H54 (cell line): ENCODE data around the gene ASIP.
"Not testable (repeated sequence)": the region's sequence is repeated elsewhere in the genome, so short reads cannot be mapped to it uniquely, and the experiment has no call there.

Source experiments
- DNase-seq: peaks from one replicate; pipeline ENCODE4 v3.0.0; 2011; ENCODE audit warnings: low spot score, mixed read lengths; ENCODE audit not compliant: insufficient read length
- FAIRE-seq: peaks from 3 replicates; lab custom pipeline; 2011; peaks lifted over from hg19 to GRCh38; lab: Jason Lieb, UNC
- POLR2A ChIP-seq: IDR thresholded peaks from 2 replicates; pipeline ENCODE4 v1.6.1; 2011; ENCODE audit warnings: low read depth, mild to moderate bottlenecking, low read length

ASIP gene, protein sequence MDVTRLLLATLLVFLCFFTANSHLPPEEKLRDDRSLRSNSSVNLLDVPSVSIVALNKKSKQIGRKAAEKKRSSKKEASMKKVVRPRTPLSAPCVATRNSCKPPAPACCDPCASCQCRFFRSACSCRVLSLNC

GRCh38 chr20:34240693-34241615 lies at the start of gene ASIP:
ASIP (plus strand) TSS chr20:34241423; CDS start chr20:34260375, 18,952 bp downstream.
- FAIRE-seq: no peak
- DNase-seq: no peak
- no peak for TF ChIP-seq POLR2A

- FAIRE-seq: no peak
- TF ChIP-seq POLR2A: no peak
- no peak for DNase-seq
Observed at GRCh38 chr20:34193051-34193450, 48.2 kb upstream of the ASIP start.

GRCh38 chr20:34199183-34199582 lies 42.0 kb upstream of the ASIP start:
- no peak for FAIRE-seq
- TF ChIP-seq POLR2A: no peak
- DNase-seq: no peak

- no peak for TF ChIP-seq POLR2A
- FAIRE-seq (no peak), DNase-seq (no peak)
Observed at GRCh38 chr20:34200023-34200422, 41.2 kb upstream of the ASIP start.

DNA sequence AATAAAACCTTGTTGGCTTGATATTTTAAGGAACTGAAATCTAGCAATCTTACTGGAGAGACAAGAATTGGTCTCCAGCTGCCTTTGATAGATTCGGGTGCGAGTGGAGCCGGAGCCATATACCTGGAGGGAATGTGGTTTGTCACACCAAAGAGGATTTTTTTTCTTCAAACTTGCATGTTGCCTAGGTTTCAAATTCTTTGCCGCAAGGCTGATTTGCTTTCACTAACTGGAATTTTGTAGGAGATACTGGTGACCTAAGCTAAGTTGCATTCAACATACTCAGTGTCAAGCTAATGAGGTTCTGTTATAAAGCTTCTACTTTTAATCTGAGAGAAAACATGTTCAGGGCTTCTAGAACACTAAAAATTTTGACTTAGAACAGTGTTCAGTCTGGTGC lies 39.7 kb upstream of the ASIP start:
- no peak for TF ChIP-seq POLR2A
- DNase-seq (no peak), FAIRE-seq (no peak)

GRCh38 chr20:34205172-34205880 lies 35.9 kb upstream of the ASIP start:
- not testable (repeated sequence) for FAIRE-seq, DNase-seq

DNA sequence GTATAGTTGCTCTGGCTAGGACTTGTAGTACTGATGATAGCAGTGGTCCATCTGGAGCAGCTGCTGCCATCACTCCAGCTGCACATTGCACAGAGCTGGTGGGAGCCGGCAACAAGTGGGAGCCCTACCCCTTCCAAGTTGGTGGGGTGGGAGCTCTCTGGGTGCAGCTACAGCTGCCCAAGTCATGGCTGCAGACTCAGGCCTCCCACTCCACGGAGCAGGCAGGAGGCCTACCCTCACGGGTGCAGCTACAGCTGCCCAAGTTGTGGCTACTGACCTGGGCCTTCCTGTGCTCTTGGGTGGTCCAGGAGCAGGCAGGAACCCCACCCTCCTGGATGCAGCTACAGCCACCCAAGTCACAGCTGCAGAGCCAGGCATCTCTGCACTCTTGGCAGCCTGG lies 32.1 kb upstream of the ASIP start:
- FAIRE-seq: no peak
- no peak for TF ChIP-seq POLR2A
- DNase-seq: no peak

DNA sequence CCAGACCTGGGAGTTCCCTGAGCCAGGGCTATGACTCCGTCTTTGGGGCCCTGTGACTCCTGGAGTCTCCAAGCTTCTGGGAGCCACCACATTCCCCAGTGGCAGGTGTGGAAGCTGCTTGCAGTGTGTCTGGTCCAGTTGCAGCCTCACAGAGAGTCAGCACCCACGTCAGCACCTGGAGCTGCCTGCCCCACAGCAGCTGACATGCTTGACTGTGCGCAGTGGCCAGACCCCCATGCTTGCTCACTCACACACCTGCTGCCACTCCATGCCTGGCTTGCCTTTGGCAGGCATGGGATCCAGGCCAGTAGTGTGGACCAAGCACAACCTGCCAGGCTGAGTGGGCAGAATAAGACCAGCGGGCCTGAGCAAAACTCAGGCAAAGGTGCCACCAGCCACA lies 31.0 kb upstream of the ASIP start:
- no peak for FAIRE-seq
- TF ChIP-seq POLR2A: no peak
- DNase-seq: no peak

DNA sequence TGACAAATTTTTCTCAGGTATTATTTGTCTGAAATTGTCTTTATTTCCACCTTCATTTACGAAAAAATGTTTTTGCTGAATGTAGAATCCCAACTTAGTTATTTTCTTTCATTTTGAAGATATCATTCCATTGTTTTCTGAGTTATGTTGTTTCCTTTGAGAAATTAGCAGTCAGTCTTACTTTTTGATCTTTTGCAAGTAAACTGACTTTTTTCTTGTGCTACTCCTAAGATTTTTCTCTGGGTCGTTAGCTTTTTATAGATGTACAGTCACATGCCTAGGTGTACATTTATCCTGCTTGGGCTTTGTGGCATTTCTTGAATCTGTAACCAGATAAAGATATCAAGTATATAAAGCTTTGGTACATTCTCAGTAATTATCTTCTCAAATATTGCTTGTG lies 29.6 kb upstream of the ASIP start:
- DNase-seq (no peak), FAIRE-seq (no peak)
- no peak for TF ChIP-seq POLR2A

DNA sequence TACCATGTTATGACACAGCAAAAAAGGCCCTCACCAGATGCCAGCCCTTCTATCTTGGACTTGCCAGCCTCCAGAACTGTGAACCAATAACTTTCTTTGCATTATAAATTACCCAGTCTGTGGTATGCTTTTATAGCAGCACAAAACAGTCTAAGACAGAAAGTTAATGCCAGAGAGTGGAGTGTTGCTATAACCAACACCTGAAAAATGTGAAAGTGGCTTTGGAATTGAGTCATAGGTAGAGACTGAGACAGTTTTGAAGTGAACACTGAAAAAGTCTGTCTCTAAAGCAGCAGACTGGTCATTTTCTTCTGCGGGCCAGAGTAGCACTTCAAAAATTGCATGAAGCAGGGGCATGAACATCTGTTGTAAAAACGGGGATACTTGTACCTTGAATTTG lies 28.0 kb upstream of the ASIP start:
- no peak for DNase-seq
- TF ChIP-seq POLR2A: no peak
- FAIRE-seq: no peak

- no peak for FAIRE-seq
- peak; percentile 32; the same call in 1 of the 2 replicates for TF ChIP-seq POLR2A
Observed at GRCh38 chr20:34215711-34216381, 25.4 kb upstream of the ASIP start.

DNA sequence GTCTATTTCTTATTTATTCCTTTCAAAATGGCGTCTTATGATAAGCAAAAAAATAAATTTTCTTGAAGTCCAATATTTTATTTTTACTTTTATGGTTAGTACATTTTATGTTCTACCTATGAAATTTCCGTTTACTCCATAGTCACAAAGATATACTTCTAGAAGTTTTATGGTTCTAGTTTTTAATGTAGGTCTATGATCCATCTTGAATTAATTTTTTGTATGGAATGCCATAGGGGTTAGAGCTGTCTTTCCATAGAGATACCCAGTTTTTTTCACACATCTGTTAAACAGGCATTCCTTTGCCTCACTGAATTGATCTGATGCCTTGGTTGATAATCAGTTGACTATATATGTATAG lies 24.9 kb upstream of the ASIP start:
- TF ChIP-seq POLR2A: no peak
- FAIRE-seq: no peak
- DNase-seq: no peak

More at GRCh38 chr20:34215711-34216381, 25.4 kb upstream of the ASIP start:
- peak; percentile 67 for DNase-seq

DNA sequence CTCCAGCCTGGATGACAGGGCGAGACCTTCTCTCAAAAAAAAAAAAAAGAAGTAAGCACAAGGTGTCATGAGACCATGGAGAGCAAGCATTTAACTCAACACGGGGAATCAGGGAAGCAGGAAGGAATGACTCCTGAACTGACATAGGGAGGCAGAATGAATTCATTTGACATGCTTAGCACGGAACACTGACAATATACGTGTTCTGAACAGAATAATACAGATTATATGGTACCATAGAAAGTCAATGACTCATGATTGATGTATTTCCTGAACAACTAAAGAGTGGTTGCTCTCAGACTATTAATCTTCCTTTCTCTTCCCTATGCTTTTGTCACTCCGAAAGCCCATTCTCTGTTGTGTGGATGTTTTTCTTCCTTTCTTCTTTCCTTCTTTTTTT lies 20.7 kb upstream of the ASIP start:
- FAIRE-seq: peak; percentile 27
- TF ChIP-seq POLR2A: no peak
- no peak for DNase-seq

GRCh38 chr20:34222208-34222607 lies 19.0 kb upstream of the ASIP start:
- DNase-seq: peak; percentile 33
- TF ChIP-seq POLR2A: no peak

GRCh38 chr20:34224251-34224650 lies 17.0 kb upstream of the ASIP start:
- not testable (repeated sequence) for DNase-seq, FAIRE-seq

More at GRCh38 chr20:34222208-34222607, 19.0 kb upstream of the ASIP start:
- no peak for FAIRE-seq
